ENCODE measurements around the gene POLK.

DNA sequence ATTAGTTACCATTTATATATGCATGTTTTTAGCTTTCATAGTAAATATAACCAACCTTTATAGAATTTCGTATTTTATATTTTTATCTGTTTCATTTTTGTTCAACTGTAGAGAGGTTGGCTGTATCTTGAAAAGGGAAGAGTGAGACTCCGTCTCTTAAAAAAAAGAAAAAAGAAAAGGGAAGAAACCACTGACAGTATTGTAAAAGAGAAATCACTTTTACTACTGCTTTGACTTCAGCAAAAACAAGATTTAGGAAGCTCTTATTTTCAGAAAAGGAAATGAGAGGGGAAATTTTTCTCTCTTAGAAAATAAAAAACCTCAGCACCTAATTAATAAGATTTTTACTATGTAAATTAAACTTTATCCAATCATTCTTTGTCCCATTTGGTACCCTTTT, 14.4 kb downstream of the POLK start:
- TF ChIP-seq EZH2 (IDR thresholded peaks at IDR 0.05; ENCODE audit: low read length, unreplicated experiment) (no peak), EZH2phosphoT487 (IDR thresholded peaks at IDR 0.05; ENCODE audit: borderline replicate concordance, low read length) (no peak)
- TF ChIP-seq, protein P1, sequence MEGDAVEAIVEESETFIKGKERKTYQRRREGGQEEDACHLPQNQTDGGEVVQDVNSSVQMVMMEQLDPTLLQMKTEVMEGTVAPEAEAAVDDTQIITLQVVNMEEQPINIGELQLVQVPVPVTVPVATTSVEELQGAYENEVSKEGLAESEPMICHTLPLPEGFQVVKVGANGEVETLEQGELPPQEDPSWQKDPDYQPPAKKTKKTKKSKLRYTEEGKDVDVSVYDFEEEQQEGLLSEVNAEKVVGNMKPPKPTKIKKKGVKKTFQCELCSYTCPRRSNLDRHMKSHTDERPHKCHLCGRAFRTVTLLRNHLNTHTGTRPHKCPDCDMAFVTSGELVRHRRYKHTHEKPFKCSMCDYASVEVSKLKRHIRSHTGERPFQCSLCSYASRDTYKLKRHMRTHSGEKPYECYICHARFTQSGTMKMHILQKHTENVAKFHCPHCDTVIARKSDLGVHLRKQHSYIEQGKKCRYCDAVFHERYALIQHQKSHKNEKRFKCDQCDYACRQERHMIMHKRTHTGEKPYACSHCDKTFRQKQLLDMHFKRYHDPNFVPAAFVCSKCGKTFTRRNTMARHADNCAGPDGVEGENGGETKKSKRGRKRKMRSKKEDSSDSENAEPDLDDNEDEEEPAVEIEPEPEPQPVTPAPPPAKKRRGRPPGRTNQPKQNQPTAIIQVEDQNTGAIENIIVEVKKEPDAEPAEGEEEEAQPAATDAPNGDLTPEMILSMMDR (conservative IDR thresholded peaks at IDR 0.05; ENCODE audit: low read depth, low read length) = no peak
